NOMO-1 (cell line): ENCODE results near the gene CREB3.

Experiments used
- DNase-seq, 2 experiments: peaks; one replicate each; lab custom pipeline; 2025; ENCODE audit not compliant: unreplicated experiment in 2 of 2; lab: John Stamatoyannopoulos, UW

CREB3 gene

DNA sequence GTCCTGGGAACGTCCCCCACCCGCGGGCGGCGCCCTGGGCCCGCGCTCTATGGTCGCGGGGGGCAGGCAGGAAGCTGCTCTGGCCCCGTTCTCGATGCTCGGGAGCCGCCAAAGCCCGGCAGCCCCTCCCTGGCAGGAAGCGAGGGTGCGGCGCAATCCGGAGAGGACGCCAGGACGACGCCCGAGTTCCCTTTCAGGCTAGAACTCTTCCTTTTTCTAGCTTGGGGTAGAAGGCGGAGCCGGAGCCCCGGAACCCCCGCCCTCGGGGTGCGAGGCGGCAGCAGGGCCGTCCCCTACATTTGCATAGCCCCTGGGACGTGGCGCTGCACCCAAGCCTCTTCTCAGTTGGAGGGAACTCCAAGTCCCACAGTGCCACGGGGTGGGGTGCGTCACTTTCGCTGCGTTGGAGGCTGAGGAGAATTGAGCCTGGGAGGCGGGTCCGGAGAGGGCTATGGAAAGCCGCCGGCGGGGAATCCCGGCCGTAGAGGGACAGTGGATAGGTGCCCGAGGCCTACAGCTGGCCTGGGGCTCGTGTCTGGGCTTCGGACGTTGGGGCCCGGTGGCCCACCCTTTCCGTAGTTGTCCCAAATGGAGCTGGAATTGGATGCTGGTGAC lies at the start of gene CREB3, which contains the start of gene TLN1:
CREB3 (plus strand) TSS at position 482 of the 615 bp plus-strand sequence; CDS start at position 589, 107 bp downstream.
TLN1 (minus strand) TSS at position 11 of the 615 bp plus-strand sequence. CDS start 6,501 bp downstream, outside the sequence.
- DNase-seq, result peak; percentile 100

GRCh38 chr9:35683323-35683722 lies 49.1 kb upstream of the CREB3 start:
- no peak for DNase-seq

DNA sequence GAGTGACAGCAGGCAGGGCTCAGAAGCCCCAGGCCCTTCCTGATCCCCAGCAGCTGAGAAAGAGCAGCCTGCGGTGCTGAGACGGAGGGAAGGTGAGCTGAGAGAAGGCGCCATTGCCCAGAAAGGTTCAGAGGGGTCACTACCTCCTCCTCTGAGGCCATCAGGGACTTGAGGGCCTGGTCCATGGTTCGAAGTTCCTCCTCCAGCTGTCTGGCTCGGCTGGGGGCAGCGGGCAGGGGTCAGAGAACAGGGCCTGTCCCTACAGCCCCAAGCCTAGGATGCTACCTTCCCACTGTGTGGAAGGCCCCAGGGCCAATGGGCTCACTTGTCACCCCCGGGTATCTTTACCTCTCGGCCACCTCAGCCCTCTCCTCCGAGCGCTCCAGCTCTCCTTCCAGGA lies 47.5 kb upstream of the CREB3 start:
- no peak for DNase-seq

DNA sequence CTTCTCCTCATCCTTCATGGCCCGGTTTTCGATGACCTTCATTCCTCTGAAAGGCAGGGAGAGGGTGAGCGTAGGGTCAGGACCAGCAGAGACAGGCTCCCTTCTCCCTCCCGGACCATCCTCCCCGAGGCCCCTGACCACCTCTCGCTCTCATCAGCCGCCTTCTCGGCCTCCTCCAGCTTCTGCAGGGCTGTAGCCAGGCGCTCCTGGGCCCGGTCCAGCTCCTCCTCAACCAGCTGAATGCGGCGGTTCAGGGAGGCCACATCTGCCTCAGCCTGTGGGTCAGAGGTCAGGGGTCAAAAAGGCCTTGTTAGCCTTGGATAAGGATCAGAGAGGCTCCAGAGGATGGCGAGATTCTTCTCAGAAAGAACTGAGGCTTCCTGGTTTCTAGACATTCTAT lies 47.0 kb upstream of the CREB3 start:
- no peak for DNase-seq

DNA sequence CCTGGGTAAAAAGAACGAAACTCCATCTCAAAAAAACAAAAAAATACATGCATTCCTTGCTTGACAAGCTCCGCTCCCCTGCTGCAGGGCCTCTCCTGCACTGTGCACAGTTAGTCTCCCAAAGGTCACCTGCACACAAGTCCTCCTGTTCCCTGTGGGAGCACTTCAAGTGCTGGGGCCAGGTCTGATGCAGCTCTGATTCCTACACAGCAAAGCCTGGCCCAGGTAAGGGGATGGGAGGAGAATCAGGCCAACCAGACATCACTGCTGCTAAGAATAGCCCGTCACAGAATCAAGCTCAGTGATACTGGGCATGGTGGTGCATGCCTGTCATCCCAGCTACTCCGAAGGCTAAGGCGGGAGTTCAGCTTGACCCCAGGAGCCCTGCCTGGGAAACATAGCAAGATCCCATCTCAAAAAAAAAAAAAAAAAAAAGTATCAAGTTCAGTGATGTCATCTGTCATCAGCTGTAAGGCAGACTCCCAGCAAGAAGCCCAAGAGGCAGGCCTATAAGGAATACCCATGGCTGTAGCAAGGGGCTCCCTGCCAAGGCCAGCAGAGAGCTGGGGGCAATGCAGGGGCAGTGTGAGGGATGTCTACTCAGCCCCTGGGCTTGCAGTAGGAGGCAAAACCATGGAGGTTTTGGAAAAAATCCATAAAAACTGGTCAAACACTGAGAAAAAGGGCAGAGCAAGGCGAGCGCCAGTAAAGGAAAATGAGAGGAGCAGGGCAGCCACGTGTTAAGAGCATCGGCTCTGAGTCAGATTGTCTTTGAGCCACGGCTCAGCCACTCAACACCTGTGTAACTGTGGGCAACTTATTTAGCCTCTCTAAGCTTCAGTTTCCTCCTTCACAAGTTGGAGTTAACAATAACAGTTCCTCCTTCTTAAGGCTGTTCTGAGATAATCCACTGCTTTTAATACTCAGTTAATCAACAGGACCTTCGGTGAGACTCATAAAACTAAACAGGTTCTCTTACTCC lies 46.0 kb upstream of the CREB3 start:
- no peak for DNase-seq

DNA sequence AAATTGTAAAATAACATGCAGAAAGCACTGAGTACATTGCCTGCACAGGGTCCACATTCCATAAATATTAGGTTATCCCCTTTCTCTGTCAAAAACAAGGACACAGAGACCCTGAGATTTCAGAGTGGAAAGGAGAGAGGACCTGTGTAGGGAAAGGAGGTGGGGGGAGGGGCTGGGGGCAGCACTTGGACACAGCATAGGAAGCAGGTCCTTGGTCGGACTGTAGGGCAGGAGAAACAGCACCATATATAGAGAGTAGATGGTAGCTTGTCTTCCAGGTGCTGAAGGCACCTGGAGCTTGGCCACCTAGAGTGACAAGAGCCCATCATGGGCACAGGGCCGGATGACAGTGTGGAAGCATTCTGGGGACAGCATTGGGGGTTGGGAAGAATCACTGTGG lies 45.2 kb upstream of the CREB3 start:
- DNase-seq, result no peak

- no peak for DNase-seq
These were observed 44.4 kb upstream of the CREB3 start for GRCh38 chr9:35687972-35688557.

- DNase-seq, result peak; percentile 9 to 17
These were observed 43.6 kb upstream of the CREB3 start for GRCh38 chr9:35688558-35689541.

GRCh38 chr9:35689542-35690293 lies 42.7 kb upstream of the CREB3 start, which contains the start of gene TPM2:
TPM2 (minus strand) TSS chr9:35689925; CDS start chr9:35689817, 108 bp downstream.
- DNase-seq, result no peak

- no peak for DNase-seq
These were observed 42.2 kb upstream of the CREB3 start for GRCh38 chr9:35690294-35690613.

DNA sequence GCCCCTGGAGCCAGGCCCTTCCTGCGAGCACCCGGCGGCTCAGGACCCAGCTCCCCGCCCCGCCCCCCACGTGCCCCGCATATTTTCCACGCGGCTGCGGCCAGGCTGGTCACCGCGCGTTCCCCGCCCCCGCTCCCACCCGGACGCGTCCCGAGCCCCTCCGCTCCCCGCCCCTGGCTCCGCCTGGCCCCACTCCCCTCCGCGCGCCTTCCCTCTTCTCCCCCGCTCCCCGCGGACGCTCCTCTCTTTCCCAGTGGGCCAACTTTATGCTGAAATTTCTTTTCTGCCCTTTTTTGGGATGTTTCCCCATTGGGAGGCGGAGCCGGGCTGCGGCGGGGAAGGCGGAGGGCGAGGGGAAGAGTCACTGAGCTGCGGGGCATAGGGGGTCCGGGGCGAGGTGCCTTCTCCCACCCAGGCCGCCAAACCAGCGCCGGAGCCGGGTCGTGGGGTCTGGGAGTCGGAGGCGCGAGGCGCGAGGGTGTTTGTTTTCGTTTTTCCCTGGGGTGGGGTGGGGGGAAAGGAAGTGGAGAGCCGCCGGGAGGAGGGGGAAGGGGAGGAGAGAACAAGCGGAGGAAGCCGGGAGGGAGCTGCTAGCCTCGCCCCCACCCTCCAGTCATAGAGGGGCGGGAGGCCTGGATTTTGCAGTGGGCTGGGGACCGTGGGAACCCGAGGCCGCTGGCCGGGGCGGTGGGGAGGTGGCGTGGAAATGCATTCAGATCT lies 41.7 kb upstream of the CREB3 start:
- DNase-seq, result peak; percentile 34 to 47

GRCh38 chr9:35691334-35691650 lies 41.2 kb upstream of the CREB3 start:
- DNase-seq, result peak; percentile 45 to 47

GRCh38 chr9:35691757-35692301 lies 40.6 kb upstream of the CREB3 start:
- DNase-seq, result no peak

GRCh38 chr9:35695943-35696401 lies 36.5 kb upstream of the CREB3 start:
- DNase-seq, result no peak

GRCh38 chr9:35696520-35697215 lies 35.8 kb upstream of the CREB3 start:
- DNase-seq, result peak; percentile 24 to 36

- no peak for DNase-seq
These were observed 35.0 kb upstream of the CREB3 start for GRCh38 chr9:35697486-35697885.

- no peak for DNase-seq
These were observed 34.2 kb upstream of the CREB3 start for GRCh38 chr9:35698231-35698630.

DNA sequence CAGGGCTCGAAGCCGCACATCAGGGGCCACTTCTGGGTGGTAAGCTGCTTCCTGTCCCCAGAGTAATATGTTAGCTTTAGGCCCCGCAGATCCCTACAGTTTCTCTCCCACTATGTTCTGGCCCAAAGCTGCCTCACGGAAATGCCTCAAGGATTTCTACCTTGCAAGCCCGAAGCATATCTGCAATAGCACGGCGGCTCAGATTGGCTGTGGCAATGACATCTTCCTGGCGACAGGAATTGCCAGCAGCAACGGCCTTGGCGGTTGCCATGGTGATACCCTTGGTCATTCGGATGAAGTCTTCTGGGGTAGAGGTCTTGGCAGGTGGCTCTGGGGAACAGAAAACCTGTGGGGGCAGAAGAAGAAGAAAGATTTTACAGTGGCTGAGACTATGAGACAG lies 32.4 kb upstream of the CREB3 start:
- no peak for DNase-seq
